ENCODE measurements around the gene RASGRF1.

- TF ChIP-seq POLR2AphosphoS5 (IDR thresholded peaks at IDR 0.05; ENCODE audit: low read depth, low read length) (no peak), POLR2A (IDR thresholded peaks at IDR 0.05; ENCODE audit: low read depth, low read length) (no peak)
Observed at GRCh38 chr15:79122991-79123390, 32.4 kb upstream of the RASGRF1 start.

Measured in GM12892 (cell line).